Measurements from ENCODE around the gene CDKL4. TPM values are rescaled to one million over a fixed set of nuclear protein-coding genes. Genes with fewer than 3 reads are reported as not detected.
"Not testable (repeated sequence)": the region's sequence is repeated elsewhere in the genome, so short reads cannot be mapped to it uniquely, and the experiment has no call there.

Gene CDKL4
- polyA plus RNA-seq, 2 donors: not detected

GRCh38 chr2:39264733-39265132 is 21.0 kb upstream of the CDKL4 start:
- H3K36me3 ChIP-seq (ENCODE audit: control insufficient read depth in 2 of 2, insufficient read depth in 2 of 2, low read length in 1 of 2): peaks cover 0 to 3% of the 10 kb centered on the region in 2 donors
- no peaks in the 10 kb centered on the region for H3K9me3 ChIP-seq (ENCODE audit: control insufficient read depth in 2 of 2, insufficient read depth in 1 of 2, low read depth in 1 of 2, low read length in 1 of 2)
- no peaks in the 10 kb centered on the region for H3K27me3 ChIP-seq (ENCODE audit: control insufficient read depth in 1 of 2, insufficient read depth in 2 of 2, low read length in 2 of 2)
- H3K4me3 ChIP-seq (ENCODE audit: low read depth in 1 of 2, low read length in 2 of 2): no peak overlapping the region
- 83 to 90% methylated on average over 1 of the region's 1 CpG for WGBS, 2 donors
- no peaks in the 10 kb centered on the region for H3K4me1 ChIP-seq (ENCODE audit: control insufficient read depth in 2 of 2, insufficient read depth in 2 of 2, low read length in 1 of 2)
- H3K27ac ChIP-seq (ENCODE audit: low read depth in 2 of 2, low read length in 1 of 2): no peak overlapping the region

GRCh38 chr2:39260087-39260486 is 16.3 kb upstream of the CDKL4 start:
- Histone ChIP-seq H3K27me3 (ENCODE audit: control insufficient read depth in 1 of 2, insufficient read depth in 2 of 2, low read length in 2 of 2) (no peaks in the 10 kb centered on the region), H3K36me3 (ENCODE audit: control insufficient read depth in 2 of 2, insufficient read depth in 2 of 2, low read length in 1 of 2) (peaks cover 0 to 6% of the 10 kb centered on the region in 2 donors), H3K4me1 (ENCODE audit: control insufficient read depth in 2 of 2, insufficient read depth in 2 of 2, low read length in 1 of 2) (no peaks in the 10 kb centered on the region), H3K27ac (ENCODE audit: low read depth in 2 of 2, low read length in 1 of 2) (no peak overlapping the region), H3K4me3 (ENCODE audit: low read depth in 1 of 2, low read length in 2 of 2) (no peak overlapping the region), H3K9me3 (ENCODE audit: control insufficient read depth in 2 of 2, insufficient read depth in 1 of 2, low read depth in 1 of 2, low read length in 1 of 2) (no peaks in the 10 kb centered on the region)
- 96 to 100% methylated on average over 4 of the region's 4 CpGs for WGBS, 2 donors

GRCh38 chr2:39256040-39256439 is 12.3 kb upstream of the CDKL4 start:
- Histone ChIP-seq H3K27me3 (ENCODE audit: control insufficient read depth in 1 of 2, insufficient read depth in 2 of 2, low read length in 2 of 2) (no peaks in the 10 kb centered on the region), H3K36me3 (ENCODE audit: control insufficient read depth in 2 of 2, insufficient read depth in 2 of 2, low read length in 1 of 2) (peaks cover 2 to 8% of the 10 kb centered on the region in 2 donors), H3K4me3 (ENCODE audit: low read depth in 1 of 2, low read length in 2 of 2) (no peak overlapping the region), H3K4me1 (ENCODE audit: control insufficient read depth in 2 of 2, insufficient read depth in 2 of 2, low read length in 1 of 2) (no peaks in the 10 kb centered on the region), H3K27ac (ENCODE audit: low read depth in 2 of 2, low read length in 1 of 2) (no peak overlapping the region), H3K9me3 (ENCODE audit: control insufficient read depth in 2 of 2, insufficient read depth in 1 of 2, low read depth in 1 of 2, low read length in 1 of 2) (no peaks in the 10 kb centered on the region)

GRCh38 chr2:39252888-39253518 is 9.2 kb upstream of the CDKL4 start:
- WGBS, 2 donors: 88% methylated on average over 18 of the region's 18 CpGs
- no peaks in the 10 kb centered on the region for H3K4me1 ChIP-seq (ENCODE audit: control insufficient read depth in 2 of 2, insufficient read depth in 2 of 2, low read length in 1 of 2)
- H3K36me3 ChIP-seq (ENCODE audit: control insufficient read depth in 2 of 2, insufficient read depth in 2 of 2, low read length in 1 of 2): peaks cover 2 to 4% of the 10 kb centered on the region in 2 donors
- no peak overlapping the region for H3K27ac ChIP-seq (ENCODE audit: low read depth in 2 of 2, low read length in 1 of 2)
- H3K27me3 ChIP-seq (ENCODE audit: control insufficient read depth in 1 of 2, insufficient read depth in 2 of 2, low read length in 2 of 2): no peaks in the 10 kb centered on the region
- no peak overlapping the region for H3K4me3 ChIP-seq (ENCODE audit: low read depth in 1 of 2, low read length in 2 of 2)
- no peaks in the 10 kb centered on the region for H3K9me3 ChIP-seq (ENCODE audit: control insufficient read depth in 2 of 2, insufficient read depth in 1 of 2, low read depth in 1 of 2, low read length in 1 of 2)

GRCh38 chr2:39247512-39248043 is 3.8 kb upstream of the CDKL4 start:
- 79 to 90% methylated on average over 6 of the region's 6 CpGs for WGBS, 2 donors
- H3K9me3 ChIP-seq (ENCODE audit: control insufficient read depth in 2 of 2, insufficient read depth in 1 of 2, low read depth in 1 of 2, low read length in 1 of 2): peaks cover 0 to 3% of the 10 kb centered on the region in 2 donors
- no peaks in the 10 kb centered on the region for H3K4me1 ChIP-seq (ENCODE audit: control insufficient read depth in 2 of 2, insufficient read depth in 2 of 2, low read length in 1 of 2)
- no peak overlapping the region for H3K4me3 ChIP-seq (ENCODE audit: low read depth in 1 of 2, low read length in 2 of 2)
- H3K27ac ChIP-seq (ENCODE audit: low read depth in 2 of 2, low read length in 1 of 2): no peak overlapping the region
- no peaks in the 10 kb centered on the region for H3K36me3 ChIP-seq (ENCODE audit: control insufficient read depth in 2 of 2, insufficient read depth in 2 of 2, low read length in 1 of 2)
- no peaks in the 10 kb centered on the region for H3K27me3 ChIP-seq (ENCODE audit: control insufficient read depth in 1 of 2, insufficient read depth in 2 of 2, low read length in 2 of 2)

- Histone ChIP-seq H3K4me1 (ENCODE audit: control insufficient read depth in 2 of 2, insufficient read depth in 2 of 2, low read length in 1 of 2) (no peaks in the 10 kb centered on the region), H3K27me3 (ENCODE audit: control insufficient read depth in 1 of 2, insufficient read depth in 2 of 2, low read length in 2 of 2) (no peaks in the 10 kb centered on the region), H3K4me3 (ENCODE audit: low read depth in 1 of 2, low read length in 2 of 2) (no peak overlapping the region), H3K27ac (ENCODE audit: low read depth in 2 of 2, low read length in 1 of 2) (no peak overlapping the region), H3K9me3 (ENCODE audit: control insufficient read depth in 2 of 2, insufficient read depth in 1 of 2, low read depth in 1 of 2, low read length in 1 of 2) (peaks cover 0 to 3% of the 10 kb centered on the region in 2 donors), H3K36me3 (ENCODE audit: control insufficient read depth in 2 of 2, insufficient read depth in 2 of 2, low read length in 1 of 2) (no peaks in the 10 kb centered on the region)
- 93 to 97% methylated on average over 1 of the region's 1 CpG for WGBS, 2 donors
Measured at GRCh38 chr2:39246382-39246980, 2.7 kb upstream of the CDKL4 start.

GRCh38 chr2:39244963-39245625 is 1.3 kb upstream of the CDKL4 start:
- not testable (repeated sequence) for H3K27ac ChIP-seq (ENCODE audit: low read depth in 2 of 2, low read length in 1 of 2); H3K4me3 ChIP-seq (ENCODE audit: low read depth in 1 of 2, low read length in 2 of 2); H3K27me3 ChIP-seq (ENCODE audit: control insufficient read depth in 1 of 2, insufficient read depth in 2 of 2, low read length in 2 of 2); H3K36me3 ChIP-seq (ENCODE audit: control insufficient read depth in 2 of 2, insufficient read depth in 2 of 2, low read length in 1 of 2); H3K4me1 ChIP-seq (ENCODE audit: control insufficient read depth in 2 of 2, insufficient read depth in 2 of 2, low read length in 1 of 2); H3K9me3 ChIP-seq (ENCODE audit: control insufficient read depth in 2 of 2, insufficient read depth in 1 of 2, low read depth in 1 of 2, low read length in 1 of 2)
- WGBS, 2 donors: 78 to 90% methylated on average over 31 of the region's 31 CpGs

- H3K4me3 ChIP-seq (ENCODE audit: low read depth in 1 of 2, low read length in 2 of 2); H3K36me3 ChIP-seq (ENCODE audit: control insufficient read depth in 2 of 2, insufficient read depth in 2 of 2, low read length in 1 of 2): not testable (repeated sequence)
- WGBS, 2 donors: 95 to 96% methylated on average over 36 to 39 of the region's 39 CpGs
Measured at GRCh38 chr2:39244241-39244862, 582 bp upstream of the CDKL4 start.

GRCh38 chr2:39241588-39241987 is 2.2 kb downstream of the CDKL4 start:
- H3K27me3 ChIP-seq (ENCODE audit: control insufficient read depth in 1 of 2, insufficient read depth in 2 of 2, low read length in 2 of 2): no peaks in the 10 kb centered on the region
- no peak overlapping the region for H3K27ac ChIP-seq (ENCODE audit: low read depth in 2 of 2, low read length in 1 of 2)
- WGBS, 2 donors: 76 to 83% methylated on average over 4 of the region's 4 CpGs
- no peaks in the 10 kb centered on the region for H3K4me1 ChIP-seq (ENCODE audit: control insufficient read depth in 2 of 2, insufficient read depth in 2 of 2, low read length in 1 of 2)
- H3K4me3 ChIP-seq (ENCODE audit: low read depth in 1 of 2, low read length in 2 of 2): no peak overlapping the region
- peaks cover 0 to 3% of the 10 kb centered on the region in 2 donors for H3K9me3 ChIP-seq (ENCODE audit: control insufficient read depth in 2 of 2, insufficient read depth in 1 of 2, low read depth in 1 of 2, low read length in 1 of 2)
- H3K36me3 ChIP-seq (ENCODE audit: control insufficient read depth in 2 of 2, insufficient read depth in 2 of 2, low read length in 1 of 2): no peaks in the 10 kb centered on the region

More at GRCh38 chr2:39244241-39244862, 582 bp upstream of the CDKL4 start:
- not testable (repeated sequence) for H3K27ac ChIP-seq (ENCODE audit: low read depth in 2 of 2, low read length in 1 of 2); H3K27me3 ChIP-seq (ENCODE audit: control insufficient read depth in 1 of 2, insufficient read depth in 2 of 2, low read length in 2 of 2); H3K9me3 ChIP-seq (ENCODE audit: control insufficient read depth in 2 of 2, insufficient read depth in 1 of 2, low read depth in 1 of 2, low read length in 1 of 2); H3K4me1 ChIP-seq (ENCODE audit: control insufficient read depth in 2 of 2, insufficient read depth in 2 of 2, low read length in 1 of 2)

Measured in esophagus (tissue), 2 donors.